HCT116 (cell line): ENCODE data around the gene OR6B2. TPM values are rescaled to one million over a fixed set of nuclear protein-coding genes. Genes with fewer than 3 reads are reported as not detected.

Experiments
- ATAC-seq: fragments of 200-7000 bp; cut with Tn5 transposase; 2 replicates; pipeline ENCODE4 v1.9.1; 2020; ENCODE audit warnings: mild to moderate bottlenecking, moderate library complexity
- BruUV-seq: library from RNA; stranded (reverse); fragments of 400-500 nt; replicated peaks from 2 replicates; lab custom pipeline; 2021; lab: Mats Ljungman, UMichigan
- CTCF ChIA-PET: fragments of 300-600 bp; sonication (Branson Sonifier 250); formaldehyde crosslinking; loops from one replicate; lab custom pipeline; 2021; ENCODE audit warnings: antibody characterized with exemption; lab: Charles Lee
- POLR2A ChIA-PET: fragments of 300-600, 350-600 bp; sonication (Branson Sonifier 250); formaldehyde crosslinking; loops from one replicate; lab custom pipeline; 2021; ENCODE audit warnings: antibody characterized with exemption; lab: Charles Lee
- RAD21 ChIA-PET, 2 experiments: fragments of 300-600 bp; sonication (Branson Sonifier 250); formaldehyde crosslinking; loops; one replicate each; lab custom pipeline; 2023; ENCODE audit warnings: low total read pairs in 2 of 2; ENCODE audit not compliant: uncharacterized antibody in 2 of 2, unreplicated experiment in 2 of 2, low non-redundant PET in 1 of 2; lab: Charles Lee
- DNase-seq: peaks from one replicate; pipeline ENCODE4 v3.0.0-alpha.2; 2010; ENCODE audit warnings: low read depth, low spot score
- H2AFZ ChIP-seq: fragments of 200-600 bp; shearing (Covaris generic), sonication (generic); 2 replicates; pipeline ENCODE4 v1.6.1; 2017; ENCODE audit warnings: low read depth, mixed run types, mixed read lengths, antibody characterized with exemption, low read length; ENCODE audit not compliant: poor library complexity, severe bottlenecking
- H3K27ac ChIP-seq: 2 replicates; pipeline ENCODE4 v1.5.1; 2012; ENCODE audit warnings: low read depth, low read length
- H3K27me3 ChIP-seq: fragments of 200-600 bp; sonication (generic); 2 replicates; pipeline ENCODE4 v1.6.1; 2016; ENCODE audit warnings: mixed run types, low read length, mixed read lengths; ENCODE audit not compliant: insufficient read depth
- H3K36me3 ChIP-seq, 2 experiments: fragments of 200-500 bp in 1 of 2; fragments of 200-600 bp in 1 of 2; sonication (Bioruptor generic) in 1 of 2; sonication (generic) in 1 of 2; 2 replicates each; pipeline versions ENCODE4 v1.5.1 to v1.6.1; 2014 to 2016; ENCODE audit warnings: low read length in 2 of 2, inconsistent platforms in 1 of 2, mixed read lengths in 1 of 2, mixed run types in 1 of 2; ENCODE audit not compliant: insufficient read depth in 2 of 2, control insufficient read depth in 1 of 2
- H3K4me1 ChIP-seq, 2 experiments: fragments of 200-600 bp in 1 of 2; sonication (generic) in 1 of 2; 2 replicates each; pipeline versions ENCODE4 v1.5.1 to v1.6.1; 2012 to 2017; ENCODE audit warnings: low read length in 2 of 2, inconsistent platforms in 1 of 2, mild to moderate bottlenecking in 1 of 2, mixed read lengths in 1 of 2, mixed run types in 1 of 2, moderate library complexity in 1 of 2; ENCODE audit not compliant: insufficient read depth in 2 of 2, control insufficient read depth in 1 of 2
- H3K4me2 ChIP-seq: fragments of 200-600 bp; sonication (generic); 2 replicates; pipeline ENCODE4 v1.6.1; 2017; ENCODE audit warnings: mixed run types, low read length, mixed read lengths
- H3K4me3 ChIP-seq, 2 experiments: fragments of 200-600 bp in 1 of 2; sonication (generic) in 1 of 2; replicated peaks in 1 of 2; 2 replicates each; pipeline ENCODE4 v1.5.1; 2011 to 2016; ENCODE audit warnings: low read length in 2 of 2, control low read depth in 1 of 2, low read depth in 1 of 2, mild to moderate bottlenecking in 1 of 2, mixed read lengths in 1 of 2, mixed run types in 1 of 2
- H3K79me2 ChIP-seq: fragments of 200-600 bp; sonication (generic); 2 replicates; pipeline ENCODE4 v1.6.1; 2017; ENCODE audit warnings: mild to moderate bottlenecking, mixed run types, low read length, moderate library complexity, mixed read lengths; ENCODE audit not compliant: insufficient read depth
- H3K9ac ChIP-seq: fragments of 200-600 bp; sonication (generic); 2 replicates; pipeline ENCODE4 v1.6.1; 2016; ENCODE audit warnings: low read length, mixed read lengths
- H3K9me2 ChIP-seq: fragments of 200-600 bp; sonication (generic), shearing (Covaris generic); 2 replicates; pipeline ENCODE4 v1.6.1; 2017; ENCODE audit warnings: mixed run types, mild to moderate bottlenecking, moderate library complexity; ENCODE audit not compliant: insufficient read depth
- H3K9me3 ChIP-seq, 2 experiments: fragments of 200-500 bp in 1 of 2; fragments of 200-600 bp in 1 of 2; sonication (Bioruptor generic) in 1 of 2; sonication (generic) in 1 of 2; 2 replicates each; pipeline ENCODE4 v1.6.1; 2014 to 2017; ENCODE audit warnings: low read length in 2 of 2, mixed read lengths in 2 of 2, inconsistent platforms in 1 of 2, low read depth in 1 of 2, mild to moderate bottlenecking in 1 of 2, mixed run types in 1 of 2, moderate library complexity in 1 of 2; ENCODE audit not compliant: control insufficient read depth in 1 of 2, insufficient read depth in 1 of 2
- H4K20me1 ChIP-seq: fragments of 200-600 bp; sonication (generic), shearing (Covaris generic); 2 replicates; pipeline ENCODE4 v1.6.1; 2017; ENCODE audit warnings: mixed run types, mild to moderate bottlenecking, moderate library complexity; ENCODE audit not compliant: insufficient read depth
- ATF3 ChIP-seq: IDR thresholded peaks from 2 replicates; pipeline ENCODE4 v1.6.1; 2012
- FOSL1 ChIP-seq: IDR thresholded peaks from 2 replicates; pipeline ENCODE4 v1.6.1; 2012; ENCODE audit warnings: low read depth
- POLR2AphosphoS5 ChIP-seq: IDR thresholded peaks from 2 replicates; pipeline ENCODE4 v1.6.1; 2011; ENCODE audit warnings: mild to moderate bottlenecking, low read depth, low read length, moderate library complexity
- RAD21 ChIP-seq: IDR thresholded peaks from 2 replicates; pipeline ENCODE4 v1.6.1; 2012; ENCODE audit warnings: low read depth, mild to moderate bottlenecking
- REST ChIP-seq: IDR thresholded peaks from 2 replicates; pipeline ENCODE4 v1.6.1; 2012; ENCODE audit warnings: low read depth
- SIN3A ChIP-seq: IDR thresholded peaks from 2 replicates; pipeline ENCODE4 v1.6.1; 2012; ENCODE audit warnings: low read depth
- SRF ChIP-seq: IDR thresholded peaks from 2 replicates; pipeline ENCODE4 v1.6.1; 2012; ENCODE audit warnings: low read depth
- ZNF274 ChIP-seq: fragments of 200-500 bp; sonication (Bioruptor generic); IDR thresholded peaks from 2 replicates; pipeline ENCODE4 v1.6.1; 2014; ENCODE audit warnings: mild to moderate bottlenecking, low read depth, low read length, inconsistent platforms
- intact Hi-C: fragments of 100-400 bp; cut with micrococcal nuclease; formaldehyde crosslinking; loops from 2 replicates; pipeline ENCODE4 v1.10.0; 2022
- total RNA-seq: library from RNA; stranded (reverse); gene quantifications from one replicate; pipeline ENCODE4 v1.2.1, GENCODE V29; 2021; ENCODE audit not compliant: unreplicated experiment
- TF ChIP-seq, protein P1 (sequence below): IDR thresholded peaks from 2 replicates; pipeline ENCODE4 v1.6.1; 2011; ENCODE audit warnings: mild to moderate bottlenecking, low read length, moderate library complexity; ENCODE audit not compliant: insufficient replicate concordance; ENCODE audit errors: extremely low read depth
- TF ChIP-seq, protein P2 (sequence below), 3 experiments: fragments of 200-600 bp in 1 of 3; sonication (generic) in 1 of 3; IDR thresholded peaks in 2 of 3; conservative IDR thresholded peaks in 1 of 3; 2 replicates each; pipeline ENCODE4 v1.5.1; 2012 to 2017; ENCODE audit warnings: low read depth in 2 of 3, low read length in 2 of 3, antibody characterized with exemption in 1 of 3, borderline replicate concordance in 1 of 3, control low read depth in 1 of 3, mild to moderate bottlenecking in 1 of 3, mixed read lengths in 1 of 3, mixed run types in 1 of 3, moderate library complexity in 1 of 3; ENCODE audit not compliant: insufficient read depth in 1 of 3

Gene OR6B2
- total RNA-seq, 1 experiment from 2014 or later, result not detected

GRCh38 chr2:239991689-239992314, 38.4 kb downstream of the OR6B2 start:
- RAD21 ChIA-PET, result no interaction called here

More at GRCh38 chr2:239991689-239992314, 38.4 kb downstream of the OR6B2 start:
- BruUV-seq, result no TSS peak
- CTCF ChIA-PET, result interaction anchor here (1.0 kb wide), 1 partner anchor 69 kb away, joined by 4 read pairs; no protein-coding TSS in a partner anchor
- TF ChIP-seq FOSL1 (no peak), SRF (no peak), REST (no peak), ZNF274 (no peak), POLR2AphosphoS5 (no peak), RAD21 (peak; percentile 76), SIN3A (no peak), ATF3 (no peak)
- TF ChIP-seq, protein P1, sequence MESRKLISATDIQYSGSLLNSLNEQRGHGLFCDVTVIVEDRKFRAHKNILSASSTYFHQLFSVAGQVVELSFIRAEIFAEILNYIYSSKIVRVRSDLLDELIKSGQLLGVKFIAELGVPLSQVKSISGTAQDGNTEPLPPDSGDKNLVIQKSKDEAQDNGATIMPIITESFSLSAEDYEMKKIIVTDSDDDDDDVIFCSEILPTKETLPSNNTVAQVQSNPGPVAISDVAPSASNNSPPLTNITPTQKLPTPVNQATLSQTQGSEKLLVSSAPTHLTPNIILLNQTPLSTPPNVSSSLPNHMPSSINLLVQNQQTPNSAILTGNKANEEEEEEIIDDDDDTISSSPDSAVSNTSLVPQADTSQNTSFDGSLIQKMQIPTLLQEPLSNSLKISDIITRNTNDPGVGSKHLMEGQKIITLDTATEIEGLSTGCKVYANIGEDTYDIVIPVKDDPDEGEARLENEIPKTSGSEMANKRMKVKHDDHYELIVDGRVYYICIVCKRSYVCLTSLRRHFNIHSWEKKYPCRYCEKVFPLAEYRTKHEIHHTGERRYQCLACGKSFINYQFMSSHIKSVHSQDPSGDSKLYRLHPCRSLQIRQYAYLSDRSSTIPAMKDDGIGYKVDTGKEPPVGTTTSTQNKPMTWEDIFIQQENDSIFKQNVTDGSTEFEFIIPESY, result no peak
- TF ChIP-seq, protein P2, sequence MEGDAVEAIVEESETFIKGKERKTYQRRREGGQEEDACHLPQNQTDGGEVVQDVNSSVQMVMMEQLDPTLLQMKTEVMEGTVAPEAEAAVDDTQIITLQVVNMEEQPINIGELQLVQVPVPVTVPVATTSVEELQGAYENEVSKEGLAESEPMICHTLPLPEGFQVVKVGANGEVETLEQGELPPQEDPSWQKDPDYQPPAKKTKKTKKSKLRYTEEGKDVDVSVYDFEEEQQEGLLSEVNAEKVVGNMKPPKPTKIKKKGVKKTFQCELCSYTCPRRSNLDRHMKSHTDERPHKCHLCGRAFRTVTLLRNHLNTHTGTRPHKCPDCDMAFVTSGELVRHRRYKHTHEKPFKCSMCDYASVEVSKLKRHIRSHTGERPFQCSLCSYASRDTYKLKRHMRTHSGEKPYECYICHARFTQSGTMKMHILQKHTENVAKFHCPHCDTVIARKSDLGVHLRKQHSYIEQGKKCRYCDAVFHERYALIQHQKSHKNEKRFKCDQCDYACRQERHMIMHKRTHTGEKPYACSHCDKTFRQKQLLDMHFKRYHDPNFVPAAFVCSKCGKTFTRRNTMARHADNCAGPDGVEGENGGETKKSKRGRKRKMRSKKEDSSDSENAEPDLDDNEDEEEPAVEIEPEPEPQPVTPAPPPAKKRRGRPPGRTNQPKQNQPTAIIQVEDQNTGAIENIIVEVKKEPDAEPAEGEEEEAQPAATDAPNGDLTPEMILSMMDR (IDR thresholded peaks at IDR 0.05 in 2 of 3, conservative IDR thresholded peaks at IDR 0.05 in 1 of 3; ENCODE audit: borderline replicate concordance in 1 of 3, insufficient read depth in 1 of 3, low read depth in 2 of 3, low read length in 2 of 3), result peak; percentile 62 to 89 (median 72); a peak in 5 of 6 replicates
- TF ChIP-seq, all 23 proteins: peak for 2
- Histone ChIP-seq H3K4me1 (no peaks in the 10 kb centered on the region), H2AFZ (no peak overlapping the region), H3K9ac (no peak overlapping the region), H3K27me3 (no peaks in the 10 kb centered on the region), H3K9me2 (no peaks in the 10 kb centered on the region), H3K36me3 (peaks cover 4 to 38% of the 10 kb centered on the region in 2 experiments; a peak in 3 of 4 replicates), H3K4me2 (no peak overlapping the region), H3K79me2 (peaks cover 32% of the 10 kb centered on the region), H3K27ac (no peak overlapping the region), H3K9me3 (no peaks in the 10 kb centered on the region), H4K20me1 (peaks cover 10% of the 10 kb centered on the region; the same call in 1 of the 2 replicates), H3K4me3 (no peak overlapping the region)
- ATAC-seq, result peak; percentile 70
- peak; percentile 27 for DNase-seq
- POLR2A ChIA-PET, result no interaction called here
- intact Hi-C loops, result loop anchor here (1.0 to 10.0 kb wide), 3 partner anchors 168 to 725 kb away; no protein-coding TSS in a partner anchor
